H9 (cell line): ENCODE results near the gene SLC23A2. TPM values are rescaled to one million over a fixed set of nuclear protein-coding genes. Genes with fewer than 3 reads are reported as not detected.

Source experiments
- DNase-seq: peaks from one replicate; pipeline ENCODE4 v3.0.0-alpha.2; 2017
- H2AFZ ChIP-seq: one replicate; pipeline ENCODE4 v1.6.1; 2013; ENCODE audit warnings: mild to moderate bottlenecking, low read length, control low read depth, moderate library complexity
- H2AK5ac ChIP-seq: 2 replicates; pipeline ENCODE4 v1.6.1; 2013; ENCODE audit warnings: low read length, control low read depth, mixed read lengths; ENCODE audit not compliant: insufficient read length
- H2BK120ac ChIP-seq: one replicate; pipeline ENCODE4 v1.6.1; 2013; ENCODE audit warnings: low read depth, mild to moderate bottlenecking, low read length, control low read depth, inconsistent platforms; ENCODE audit not compliant: poor library complexity, severe bottlenecking
- H2BK12ac ChIP-seq: 2 replicates; pipeline ENCODE4 v1.6.1; 2013; ENCODE audit warnings: low read length, control low read depth, mixed read lengths, low read depth; ENCODE audit not compliant: insufficient read length
- H2BK15ac ChIP-seq: 2 replicates; pipeline ENCODE4 v1.6.1; 2013; ENCODE audit warnings: low read depth, low read length, control low read depth
- H2BK20ac ChIP-seq: one replicate; pipeline ENCODE4 v1.6.1; 2013; ENCODE audit warnings: low read depth, mild to moderate bottlenecking, low read length, control low read depth, inconsistent platforms; ENCODE audit not compliant: poor library complexity, severe bottlenecking
- H2BK5ac ChIP-seq: 2 replicates; pipeline ENCODE4 v1.6.1; 2013; ENCODE audit warnings: low read length, control low read depth, mixed read lengths; ENCODE audit not compliant: insufficient read length
- H3K14ac ChIP-seq: 2 replicates; pipeline ENCODE4 v1.6.1; 2013; ENCODE audit warnings: low read length, control low read depth; ENCODE audit not compliant: insufficient read depth
- H3K18ac ChIP-seq: 2 replicates; pipeline ENCODE4 v1.6.1; 2013; ENCODE audit warnings: low read depth, mild to moderate bottlenecking, mixed read lengths, low read length, control low read depth; ENCODE audit not compliant: insufficient read length
- H3K23ac ChIP-seq: 2 replicates; pipeline ENCODE4 v1.6.1; 2013; ENCODE audit warnings: low read length, control low read depth, mixed read lengths, low read depth; ENCODE audit not compliant: insufficient read length
- H3K23me2 ChIP-seq: 2 replicates; pipeline ENCODE4 v1.6.1; 2013; ENCODE audit warnings: low read depth, mild to moderate bottlenecking, mixed read lengths, low read length, control low read depth; ENCODE audit not compliant: insufficient read length, poor library complexity, severe bottlenecking
- H3K27ac ChIP-seq: 2 replicates; pipeline ENCODE4 v1.5.1; 2013; ENCODE audit warnings: low read length, control low read depth, mixed read lengths, low read depth; ENCODE audit not compliant: insufficient read length
- H3K27me3 ChIP-seq: 2 replicates; pipeline ENCODE4 v1.6.1; 2013; ENCODE audit warnings: low read length, control low read depth, inconsistent platforms; ENCODE audit not compliant: insufficient read depth
- H3K4ac ChIP-seq: 2 replicates; pipeline ENCODE4 v1.6.1; 2013; ENCODE audit warnings: low read depth, mild to moderate bottlenecking, control low read depth, inconsistent platforms, low read length, moderate library complexity
- H3K4me1 ChIP-seq: 2 replicates; pipeline ENCODE4 v1.6.1; 2013; ENCODE audit warnings: low read length, control low read depth, inconsistent platforms; ENCODE audit not compliant: insufficient read depth
- H3K4me2 ChIP-seq: 2 replicates; pipeline ENCODE4 v1.6.1; 2013; ENCODE audit warnings: low read length, control low read depth, mixed read lengths; ENCODE audit not compliant: insufficient read length, insufficient read depth
- H3K56ac ChIP-seq: 2 replicates; pipeline ENCODE4 v1.6.1; 2013; ENCODE audit warnings: low read depth, mild to moderate bottlenecking, mixed read lengths, low read length, control low read depth; ENCODE audit not compliant: insufficient read length
- H3K79me1 ChIP-seq: 2 replicates; pipeline ENCODE4 v1.6.1; 2013; ENCODE audit warnings: low read depth, mild to moderate bottlenecking, moderate library complexity, low read length, control low read depth, inconsistent platforms; ENCODE audit not compliant: insufficient read depth, poor library complexity, severe bottlenecking
- H3K79me2 ChIP-seq: 2 replicates; pipeline ENCODE4 v1.6.1; 2013; ENCODE audit warnings: low read length, control low read depth, inconsistent platforms; ENCODE audit not compliant: insufficient read depth
- H3K9ac ChIP-seq: 2 replicates; pipeline ENCODE4 v1.6.1; 2013; ENCODE audit warnings: low read length, control low read depth, mixed read lengths; ENCODE audit not compliant: insufficient read length; ENCODE audit errors: extremely low read depth
- H3K9me3 ChIP-seq: one replicate; pipeline ENCODE4 v1.6.1; 2013; ENCODE audit warnings: low read depth, low read length, inconsistent platforms; ENCODE audit not compliant: control insufficient read depth
- H3T11ph ChIP-seq: one replicate; pipeline ENCODE4 v1.6.1; 2013; ENCODE audit warnings: mild to moderate bottlenecking, low read length, control low read depth, inconsistent platforms
- H4K20me1 ChIP-seq: one replicate; pipeline ENCODE4 v1.6.1; 2013; ENCODE audit not compliant: control insufficient read depth, insufficient read length, insufficient read depth
- H4K5ac ChIP-seq: 2 replicates; pipeline ENCODE4 v1.6.1; 2013; ENCODE audit warnings: low read depth, mild to moderate bottlenecking, mixed read lengths, low read length, control low read depth; ENCODE audit not compliant: insufficient read length
- H4K8ac ChIP-seq: replicated peaks from 2 replicates; pipeline ENCODE4 v1.6.1; 2013; ENCODE audit warnings: low read length, control low read depth, mixed read lengths, low read depth; ENCODE audit not compliant: insufficient read length
- H4K91ac ChIP-seq: 2 replicates; pipeline ENCODE4 v1.6.1; 2013; ENCODE audit warnings: low read depth, mild to moderate bottlenecking, moderate library complexity, mixed read lengths, low read length, control low read depth; ENCODE audit not compliant: insufficient read length
- H3K27ac Mint-ChIP-seq, 3 experiments: 2 replicates in 2 of 3; 3 replicates in 1 of 3; pipeline ENCODE4 v1.8.0; 2020 to 2021; ENCODE audit warnings: mixed read lengths in 3 of 3, mild to moderate bottlenecking in 1 of 3, moderate library complexity in 1 of 3
- H3K27me3 Mint-ChIP-seq: 2 replicates; pipeline ENCODE4 v1.8.0; 2021; ENCODE audit warnings: low read depth, mild to moderate bottlenecking, moderate library complexity, mixed read lengths
- H3K36me3 Mint-ChIP-seq, 3 experiments: 2 replicates in 2 of 3; 3 replicates in 1 of 3; pipeline ENCODE4 v1.8.0; 2020 to 2021; ENCODE audit warnings: low read depth in 3 of 3, mixed read lengths in 3 of 3; ENCODE audit not compliant: insufficient read depth in 1 of 3
- H3K4me1 Mint-ChIP-seq, 2 experiments: 2 replicates each; pipeline ENCODE4 v1.8.0; 2020; ENCODE audit warnings: mixed read lengths in 2 of 2
- H3K4me3 Mint-ChIP-seq, 2 experiments: 2 replicates in 1 of 2; 3 replicates in 1 of 2; pipeline ENCODE4 v1.8.0; 2020 to 2021; ENCODE audit warnings: mild to moderate bottlenecking in 2 of 2, mixed read lengths in 2 of 2, moderate library complexity in 1 of 2
- H3K9me3 Mint-ChIP-seq, 2 experiments: 2 replicates in 1 of 2; 3 replicates in 1 of 2; pipeline ENCODE4 v1.8.0; 2020; ENCODE audit warnings: mild to moderate bottlenecking in 2 of 2, mixed read lengths in 2 of 2, moderate library complexity in 1 of 2
- WGBS: extraction: QIAGEN DNeasy Blood & Tissue Kit; methylation state at CpG from one replicate; pipeline ENCODE4 v1.1.7; 2013; ENCODE audit warnings: missing lambda C conversion rate, low lambda C conversion rate, mixed read lengths; ENCODE audit not compliant: insufficient read length; ENCODE audit errors: extremely low coverage; 5-methylcytosine and 5-hydroxymethylcytosine counted together
- total RNA-seq: library from RNA; stranded (reverse); gene quantifications from 2 replicates; pipeline ENCODE4 v1.2.1, GENCODE V29; 2021
- TF ChIP-seq, protein P1 (sequence below): fragments of 200-600 bp; sonication (generic); conservative IDR thresholded peaks from 3 replicates; pipeline ENCODE4 v1.8.0; 2021; ENCODE audit warnings: antibody characterized with exemption, mild to moderate bottlenecking

SLC23A2 gene
- total RNA-seq, 1 experiment from 2014 or later: 16.5 TPM

GRCh38 chr20:4811257-4811656 is 190.1 kb downstream of the SLC23A2 start:
- Histone ChIP-seq H3K4me1 (no peaks in the 10 kb centered on the region; the same call in 1 of the 2 replicates), H3K27me3 (no peaks in the 10 kb centered on the region), H3K23ac (no peak overlapping the region), H3K9me3 (no peaks in the 10 kb centered on the region), H3K4me2 (no peak overlapping the region), H3K79me2 (no peaks in the 10 kb centered on the region), H2BK120ac (no peak overlapping the region), H4K91ac (no peak overlapping the region), H4K5ac (no peak overlapping the region), H4K8ac (no peak overlapping the region), H3K14ac (no peak overlapping the region), H3K27ac (no peak overlapping the region), H3K23me2 (no peaks in the 10 kb centered on the region), H2AK5ac (no peak overlapping the region), H2BK5ac (no peak overlapping the region), H3K79me1 (no peaks in the 10 kb centered on the region), H3T11ph (no peak overlapping the region), H2AFZ (no peak overlapping the region), H3K9ac (no peak overlapping the region), H4K20me1 (no peaks in the 10 kb centered on the region), H2BK15ac (no peak overlapping the region), H3K4ac (no peak overlapping the region), H2BK20ac (no peak overlapping the region), H3K18ac (no peak overlapping the region), H2BK12ac (no peak overlapping the region), H3K56ac (no peak overlapping the region)
- H3K27ac Mint-ChIP-seq: no peak overlapping the region; a peak in 1 of 7 replicates
- peaks cover 0 to 3% (median 0%) of the 10 kb centered on the region in 3 experiments; a peak in 2 of 7 replicates for H3K36me3 Mint-ChIP-seq
- H3K4me3 Mint-ChIP-seq: no peak overlapping the region
- H3K4me1 Mint-ChIP-seq: peaks cover 25 to 34% of the 10 kb centered on the region in 2 experiments
- H3K9me3 Mint-ChIP-seq: no peaks in the 10 kb centered on the region; a peak in 1 of 5 replicates
- H3K27me3 Mint-ChIP-seq: no peaks in the 10 kb centered on the region
- no peak for DNase-seq
- TF ChIP-seq, protein P1, sequence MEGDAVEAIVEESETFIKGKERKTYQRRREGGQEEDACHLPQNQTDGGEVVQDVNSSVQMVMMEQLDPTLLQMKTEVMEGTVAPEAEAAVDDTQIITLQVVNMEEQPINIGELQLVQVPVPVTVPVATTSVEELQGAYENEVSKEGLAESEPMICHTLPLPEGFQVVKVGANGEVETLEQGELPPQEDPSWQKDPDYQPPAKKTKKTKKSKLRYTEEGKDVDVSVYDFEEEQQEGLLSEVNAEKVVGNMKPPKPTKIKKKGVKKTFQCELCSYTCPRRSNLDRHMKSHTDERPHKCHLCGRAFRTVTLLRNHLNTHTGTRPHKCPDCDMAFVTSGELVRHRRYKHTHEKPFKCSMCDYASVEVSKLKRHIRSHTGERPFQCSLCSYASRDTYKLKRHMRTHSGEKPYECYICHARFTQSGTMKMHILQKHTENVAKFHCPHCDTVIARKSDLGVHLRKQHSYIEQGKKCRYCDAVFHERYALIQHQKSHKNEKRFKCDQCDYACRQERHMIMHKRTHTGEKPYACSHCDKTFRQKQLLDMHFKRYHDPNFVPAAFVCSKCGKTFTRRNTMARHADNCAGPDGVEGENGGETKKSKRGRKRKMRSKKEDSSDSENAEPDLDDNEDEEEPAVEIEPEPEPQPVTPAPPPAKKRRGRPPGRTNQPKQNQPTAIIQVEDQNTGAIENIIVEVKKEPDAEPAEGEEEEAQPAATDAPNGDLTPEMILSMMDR: no peak
- no CpG with 5 or more reads among the region's 4 CpGs for WGBS
